Measurements from ENCODE around the gene ZNF783. TPM values are rescaled to one million over a fixed set of nuclear protein-coding genes. Genes with fewer than 3 reads are reported as not detected.
"Not testable (repeated sequence)": the region's sequence is repeated elsewhere in the genome, so short reads cannot be mapped to it uniquely, and the experiment has no call there.

Gene ZNF783
- total RNA-seq, 2 experiments from 2014 or later, result 18.7 to 20.3 TPM

GRCh38 chr7:149238051-149238450, 23.9 kb upstream of the ZNF783 start:
- ChIA-PET CTCF (interaction anchor here (0.9 kb wide), 1 partner anchor 11 kb away, joined by 4 read pairs; no protein-coding TSS in a partner anchor), POLR2A (no interaction called here)

DNA sequence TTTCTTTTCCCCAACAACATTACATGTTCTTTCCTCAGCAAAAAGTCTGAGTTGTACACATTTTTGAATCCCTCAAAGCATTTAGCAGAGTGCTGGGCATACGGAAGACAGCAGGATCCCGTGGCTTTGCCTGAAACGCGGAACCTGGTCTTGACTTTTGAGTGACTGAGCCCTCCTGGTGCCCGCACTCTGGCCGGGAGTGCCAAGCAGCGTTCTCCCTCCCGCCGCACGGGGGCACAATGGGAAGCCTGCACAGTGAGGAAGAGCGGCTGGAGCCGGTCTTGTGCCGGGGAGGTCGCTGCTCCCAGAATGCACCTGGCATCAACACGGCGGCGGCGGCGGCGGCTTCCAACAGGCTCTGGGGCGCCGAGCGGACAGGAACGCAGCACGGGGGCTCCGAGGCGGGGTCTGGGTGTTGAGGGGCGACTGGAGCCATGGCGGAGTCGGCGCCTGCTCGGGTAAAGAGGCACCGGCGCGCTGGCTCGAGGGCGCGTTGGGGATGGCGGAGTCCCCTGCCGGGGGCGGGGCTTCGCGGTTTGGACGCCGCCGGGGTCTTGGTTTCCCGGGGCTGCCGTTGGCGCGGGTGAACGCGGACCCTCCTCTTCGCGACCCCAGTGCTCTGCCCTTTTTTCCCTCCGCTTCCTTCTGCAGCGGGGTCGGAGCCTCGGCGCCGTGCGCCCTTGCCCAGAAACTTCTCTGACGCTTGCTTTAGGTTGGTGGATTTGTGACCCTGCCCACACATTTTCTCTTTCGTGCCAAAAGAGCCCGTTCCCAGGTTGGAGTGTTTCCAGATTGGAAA, 22.5 kb upstream of the ZNF783 start, which contains the start of gene ZNF212:
ZNF212 (plus strand) TSS at position 307 of the 799 bp plus-strand sequence; CDS start at position 435, 128 bp downstream.
- POLR2A ChIA-PET, result interaction anchor here (0.5 to 1.7 kb wide), 5 partner anchors 22 to 133 kb away, joined by 3 to 5 read pairs (median 5); partner anchors contain the start of genes ZNF282 and ZNF783
- CTCF ChIA-PET, result interaction anchor here (1.1 kb wide), 1 partner anchor 10 kb away, joined by 3 read pairs; no protein-coding TSS in a partner anchor

DNA sequence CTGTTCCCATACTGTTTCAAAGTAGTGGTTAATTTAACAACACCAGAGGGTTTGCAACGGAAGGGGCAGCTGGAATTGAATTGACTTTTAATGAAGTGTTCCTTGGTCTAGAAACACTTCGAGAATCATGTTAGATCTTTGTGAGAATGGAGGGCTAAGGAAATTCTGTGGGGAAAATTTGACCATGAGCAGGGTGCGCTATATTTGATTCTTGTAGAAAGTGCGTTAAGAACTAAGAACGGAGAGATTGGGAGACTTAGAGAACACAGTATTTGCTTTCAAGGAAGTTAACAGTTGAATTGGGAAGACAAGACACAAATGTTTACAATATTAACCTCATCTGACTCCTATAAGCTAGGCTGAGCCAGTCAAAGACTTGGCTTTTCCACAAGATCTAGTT, 21.4 kb upstream of the ZNF783 start:
- POLR2A ChIA-PET, result interaction anchor here (1.7 kb wide), 1 partner anchor 45 kb away, joined by 5 read pairs; the partner anchor contains the start of gene ZNF282
- CTCF ChIA-PET, result interaction anchor here (0.6 to 1.1 kb wide), 2 partner anchors 9 to 11 kb away, joined by 3 read pairs; no protein-coding TSS in a partner anchor

- CTCF ChIA-PET, result interaction anchor here (0.9 to 1.6 kb wide), 2 partner anchors 11 to 20 kb away, joined by 3 to 4 read pairs; no protein-coding TSS in a partner anchor
- POLR2A ChIA-PET, result interaction anchor here (0.7 kb wide), 1 partner anchor 15 kb away, joined by 3 read pairs; no protein-coding TSS in a partner anchor
Measured at GRCh38 chr7:149241696-149242095, 20.3 kb upstream of the ZNF783 start.

GRCh38 chr7:149245244-149245643, 16.8 kb upstream of the ZNF783 start:
- CTCF ChIA-PET, result interaction anchor here (0.7 to 4.3 kb wide), 3 partner anchors 16 to 481 kb away, joined by 3 to 22 read pairs (median 4); partner anchors contain the start of gene ZNF783
- POLR2A ChIA-PET, result interaction anchor here (1.3 to 1.9 kb wide), 2 partner anchors 16 to 35 kb away, joined by 3 to 8 read pairs; partner anchors contain the start of gene ZNF783

DNA sequence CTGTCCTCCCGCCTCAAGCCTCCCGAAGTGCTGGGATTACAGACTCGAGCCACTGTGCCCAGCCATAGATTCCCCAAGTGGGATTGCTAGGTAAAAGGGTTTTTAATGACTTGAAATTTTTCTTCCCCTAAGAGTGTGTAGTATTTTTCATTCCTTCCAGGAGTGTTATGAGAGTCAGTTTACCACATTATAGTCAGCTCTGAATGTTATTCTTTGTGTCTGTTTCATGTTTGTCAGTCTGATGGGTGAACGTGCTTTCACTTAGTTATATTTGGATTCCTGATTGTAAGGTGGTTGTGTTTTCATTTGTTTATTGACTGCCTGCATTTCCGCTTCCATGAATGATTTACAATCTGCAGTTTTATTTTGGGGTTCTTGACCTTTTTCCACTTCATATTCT, 16.3 kb upstream of the ZNF783 start:
- ChIA-PET CTCF (interaction anchor here (1.2 to 4.3 kb wide), 2 partner anchors 16 to 36 kb away, joined by 4 to 22 read pairs; partner anchors contain the start of gene ZNF783), POLR2A (interaction anchor here (1.3 to 1.9 kb wide), 2 partner anchors 16 to 36 kb away, joined by 3 to 8 read pairs; partner anchors contain the start of gene ZNF783)

DNA sequence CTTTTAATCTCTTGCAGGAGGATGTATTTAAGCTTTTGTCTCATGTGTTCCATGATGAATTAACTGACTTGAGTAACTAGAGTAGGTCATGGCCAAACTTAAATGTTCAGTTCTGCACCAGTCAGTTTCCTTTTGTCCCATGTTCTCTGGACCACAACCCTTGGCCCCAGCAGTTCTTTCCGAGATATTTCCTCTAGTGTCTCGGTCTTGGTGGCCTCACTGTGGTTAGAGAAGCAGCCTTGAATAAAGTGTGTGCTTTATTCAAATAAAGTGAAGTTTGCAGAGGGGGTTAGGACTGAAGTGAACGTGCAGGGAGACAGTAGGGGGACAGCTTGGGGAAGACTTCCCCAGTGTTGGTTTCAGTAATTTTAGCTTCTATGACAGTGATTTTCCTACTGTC, 13.2 kb upstream of the ZNF783 start:
- ChIA-PET CTCF (interaction anchor here (0.7 to 1.4 kb wide), 6 partner anchors 9 to 39 kb away, joined by 3 to 5 read pairs (median 4); partner anchors contain the start of gene ZNF783), POLR2A (interaction anchor here (1.1 kb wide), 1 partner anchor 13 kb away, joined by 3 read pairs; the partner anchor contains the start of gene ZNF783)

- CTCF ChIA-PET, result interaction anchor here (1.2 kb wide), 1 partner anchor 10 kb away, joined by 3 read pairs; no protein-coding TSS in a partner anchor
- POLR2A ChIA-PET, result not testable (repeated sequence)
Measured at GRCh38 chr7:149250151-149250550, 11.8 kb upstream of the ZNF783 start.

DNA sequence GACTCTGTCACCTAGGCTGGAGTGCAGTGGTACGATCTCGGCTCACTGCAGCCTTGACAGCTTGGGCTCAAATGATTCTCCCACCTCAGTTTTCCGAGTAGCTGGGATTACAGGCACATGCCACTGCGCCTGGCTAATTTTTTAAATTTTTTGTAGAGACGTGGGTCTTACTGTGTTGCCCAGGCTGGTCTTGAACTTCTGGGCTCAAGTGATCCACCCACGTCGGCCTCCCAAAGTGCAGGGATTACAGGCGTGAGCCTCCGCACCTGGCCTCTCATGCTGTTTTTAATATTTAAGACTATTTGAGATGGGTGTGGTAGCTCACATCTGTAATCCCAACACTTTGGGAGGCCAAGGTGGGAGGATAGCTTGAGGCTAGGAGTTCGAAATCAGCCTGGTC, 10.5 kb upstream of the ZNF783 start:
- POLR2A ChIA-PET, result not testable (repeated sequence)

DNA sequence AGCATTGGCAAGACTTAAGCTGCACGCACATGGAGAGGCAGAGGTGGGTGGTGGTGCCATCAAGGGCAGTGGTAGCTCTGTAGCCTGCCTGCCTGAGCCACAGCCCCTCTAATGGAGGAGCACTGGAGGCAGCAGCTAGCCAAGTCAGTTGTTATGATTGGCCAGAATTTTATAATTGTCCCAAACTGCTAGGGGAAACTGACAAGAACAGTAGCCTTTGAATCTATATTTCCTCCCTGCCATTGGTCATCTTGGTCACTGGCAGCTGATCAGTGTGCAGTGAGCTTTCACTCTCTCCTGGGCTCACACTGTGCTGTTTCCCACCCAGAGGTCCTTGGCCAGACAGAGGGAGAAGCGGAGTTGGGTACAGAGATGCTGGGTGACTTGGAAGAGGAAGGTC, 9.6 kb upstream of the ZNF783 start:
- ChIA-PET POLR2A (no interaction called here), CTCF (interaction anchor here (0.9 to 2.1 kb wide), 2 partner anchors 9 to 14 kb away, joined by 3 to 11 read pairs; partner anchors contain the start of gene ZNF783)

More for the DNA sequence above, 10.5 kb upstream of the ZNF783 start:
- CTCF ChIA-PET, result interaction anchor here (0.6 to 2.1 kb wide), 5 partner anchors 10 to 465 kb away, joined by 3 to 11 read pairs (median 3); partner anchors contain the start of gene ZNF783

GRCh38 chr7:149253665-149254064, 8.3 kb upstream of the ZNF783 start:
- ChIA-PET POLR2A (interaction anchor here (0.5 kb wide), 1 partner anchor 11 kb away, joined by 3 read pairs; no protein-coding TSS in a partner anchor), CTCF (interaction anchor here (0.9 kb wide), 1 partner anchor 11 kb away, joined by 4 read pairs; no protein-coding TSS in a partner anchor)

- ChIA-PET POLR2A (interaction anchor here (0.5 kb wide), 1 partner anchor 10 kb away, joined by 3 read pairs; no protein-coding TSS in a partner anchor), CTCF (no interaction called here)
Measured at GRCh38 chr7:149254181-149254858, 7.7 kb upstream of the ZNF783 start.

DNA sequence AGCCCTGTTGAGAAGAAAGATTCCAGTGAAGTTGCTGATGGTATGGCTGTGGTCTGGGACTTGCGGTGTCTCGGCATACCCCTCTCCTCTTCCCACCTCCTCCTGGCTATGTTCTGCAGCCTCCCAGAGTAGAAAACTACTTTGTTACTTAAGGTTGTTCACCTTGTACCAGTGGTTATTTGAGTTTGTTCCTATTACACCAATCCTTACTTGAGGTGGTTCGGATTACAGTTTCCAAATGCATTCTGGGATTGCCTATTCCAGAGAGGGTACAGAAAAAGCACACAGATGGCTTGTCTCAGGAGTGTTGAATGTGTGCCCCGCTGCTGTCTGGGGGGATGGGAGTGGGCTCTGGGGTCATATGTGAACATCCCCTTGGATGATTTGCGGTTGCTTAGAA, 6.8 kb upstream of the ZNF783 start:
- POLR2A ChIA-PET, result no interaction called here
- CTCF ChIA-PET, result no interaction called here

DNA sequence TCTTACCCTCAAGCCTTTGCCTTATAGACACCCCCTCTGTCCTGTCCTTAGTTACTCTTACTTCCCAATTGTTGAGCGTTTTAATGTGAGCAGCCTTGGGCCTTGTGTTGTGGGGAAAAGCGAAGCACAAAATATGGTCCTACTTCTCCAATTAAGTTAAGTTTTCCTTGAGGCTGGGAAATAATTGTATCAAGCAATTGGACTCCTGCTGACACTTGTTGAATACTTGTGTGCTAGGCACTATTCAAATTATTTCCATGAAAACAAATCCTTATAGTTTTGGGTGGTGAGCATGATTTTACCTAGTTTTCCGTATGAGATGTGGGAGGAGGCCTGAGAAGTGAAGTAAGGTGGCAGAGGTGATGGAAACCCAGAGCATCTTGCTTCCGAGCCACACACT, 5.4 kb upstream of the ZNF783 start:
- POLR2A ChIA-PET, result no interaction called here
- CTCF ChIA-PET, result interaction anchor here (1.0 kb wide), 1 partner anchor 9 kb away, joined by 3 read pairs; no protein-coding TSS in a partner anchor

DNA sequence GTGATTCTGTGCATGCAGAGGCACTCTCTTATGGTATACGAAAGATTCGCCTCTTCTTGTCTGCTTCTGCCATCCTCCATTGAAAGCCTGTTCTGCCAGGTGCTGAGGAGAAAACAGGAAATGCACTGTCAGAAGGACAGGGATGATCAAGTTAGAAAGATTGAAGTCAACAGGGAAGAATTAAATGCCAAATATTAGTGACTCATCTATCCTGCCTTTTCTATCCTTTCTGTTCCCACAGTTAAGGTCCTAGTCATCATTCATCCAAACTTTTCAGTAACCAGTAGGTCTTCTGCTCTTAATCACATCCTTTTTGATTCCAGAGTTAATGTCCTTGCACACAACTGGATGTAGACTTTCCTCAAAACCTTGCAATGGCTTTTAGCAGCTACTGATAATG, 4.8 kb upstream of the ZNF783 start:
- ChIA-PET CTCF (no interaction called here), POLR2A (no interaction called here)

GRCh38 chr7:149261316-149261828, 624 bp upstream of the ZNF783 start:
- CTCF ChIA-PET, result interaction anchor here (0.6 to 3.5 kb wide), 13 partner anchors 9 to 548 kb away, joined by 3 to 22 read pairs (median 5); partner anchors contain the start of genes ZNF282, ZNF398 and ZNF777
- POLR2A ChIA-PET, result interaction anchor here (0.6 to 1.8 kb wide), 10 partner anchors 12 to 161 kb away, joined by 3 to 16 read pairs (median 6); partner anchors contain the start of gene ZNF398

DNA sequence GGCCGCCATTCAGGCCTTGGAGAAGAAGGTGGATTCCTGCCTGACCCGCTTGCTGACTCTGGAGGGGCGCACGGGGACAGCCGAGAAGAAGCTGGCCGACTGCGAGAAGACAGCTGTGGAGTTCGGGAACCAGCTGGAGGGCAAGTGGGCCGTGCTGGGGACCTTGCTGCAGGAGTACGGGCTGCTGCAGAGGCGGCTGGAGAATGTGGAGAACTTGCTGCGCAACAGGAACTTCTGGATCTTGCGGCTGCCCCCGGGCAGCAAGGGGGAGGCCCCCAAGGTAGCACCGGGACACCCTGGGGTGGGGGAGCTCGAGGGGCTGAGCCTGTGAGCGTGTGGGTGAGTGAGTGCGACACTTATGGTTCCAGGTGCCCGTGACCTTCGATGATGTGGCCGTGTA, 4.5 kb downstream of the ZNF783 start:
- POLR2A ChIA-PET, result no interaction called here

DNA sequence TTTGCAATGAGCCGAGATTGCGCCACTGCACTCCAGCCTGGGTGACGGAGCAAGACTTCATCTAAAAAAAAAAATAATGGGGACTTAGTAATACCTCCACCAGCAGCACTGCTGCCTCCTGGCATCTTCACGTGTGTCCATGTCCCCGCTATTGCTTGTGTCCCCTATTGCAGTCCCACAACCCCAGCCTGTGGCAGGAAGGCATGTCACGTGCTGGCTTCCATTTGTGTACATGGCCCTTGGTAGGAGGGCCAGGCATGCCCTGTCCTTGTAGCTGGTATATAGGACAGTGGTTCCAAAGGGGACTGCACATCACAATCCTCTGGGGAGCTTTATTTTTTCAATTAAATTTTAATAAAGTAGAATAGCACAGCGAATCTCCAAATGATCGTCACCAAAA, 5.7 kb downstream of the ZNF783 start:
- CTCF ChIA-PET, result no interaction called here
- POLR2A ChIA-PET, result no interaction called here

More for the DNA sequence above, 4.5 kb downstream of the ZNF783 start:
- CTCF ChIA-PET, result interaction anchor here (0.8 kb wide), 1 partner anchor 14 kb away, joined by 3 read pairs; no protein-coding TSS in a partner anchor

- CTCF ChIA-PET, result interaction anchor here (1.5 kb wide), 1 partner anchor 10 kb away, joined by 3 read pairs; no protein-coding TSS in a partner anchor
- POLR2A ChIA-PET, result not testable (repeated sequence)
Measured at GRCh38 chr7:149274424-149274823, 12.4 kb downstream of the ZNF783 start.
